Neural cell (in vitro differentiated cells): Measurements from ENCODE around the gene SLC4A5.

ENCODE experiments used
- EP300 ChIP-seq: fragments of 450-650 bp; conservative IDR thresholded peaks from 2 replicates; pipeline ENCODE4 v1.6.1; 2014; ENCODE audit warnings: antibody characterized with exemption, mild to moderate bottlenecking, moderate library complexity; ENCODE audit not compliant: poor library complexity, severe bottlenecking
- EZH2 ChIP-seq: fragments of 200-600, 300-800 bp; shearing (Covaris generic), sonication (generic); IDR thresholded peaks from 2 replicates; pipeline ENCODE4 v1.6.1; 2014; ENCODE audit warnings: antibody characterized with exemption, low read length, borderline replicate concordance, mild to moderate bottlenecking; ENCODE audit not compliant: insufficient read depth, poor library complexity, severe bottlenecking
- MXI1 ChIP-seq: fragments of 450-650 bp; conservative IDR thresholded peaks from 2 replicates; pipeline ENCODE4 v1.6.1; 2014; ENCODE audit warnings: antibody characterized with exemption, mild to moderate bottlenecking; ENCODE audit not compliant: poor library complexity, severe bottlenecking
- POLR2AphosphoS5 ChIP-seq: IDR thresholded peaks from 2 replicates; pipeline ENCODE4 v1.6.1; 2012
- RAD21 ChIP-seq: fragments of 450-650 bp; conservative IDR thresholded peaks from 2 replicates; pipeline ENCODE4 v1.6.1; 2014; ENCODE audit warnings: antibody characterized with exemption, mild to moderate bottlenecking, moderate library complexity
- SMC3 ChIP-seq: fragments of 450-650 bp; conservative IDR thresholded peaks from 2 replicates; pipeline ENCODE4 v1.6.1; 2014; ENCODE audit warnings: antibody characterized with exemption, mild to moderate bottlenecking, moderate library complexity; ENCODE audit not compliant: poor library complexity
- TAF1 ChIP-seq: IDR thresholded peaks from 2 replicates; pipeline ENCODE4 v1.6.1; 2012; ENCODE audit warnings: low read depth
- TF ChIP-seq, protein P1 (sequence below): fragments of 450-650 bp; IDR thresholded peaks from 2 replicates; pipeline ENCODE4 v1.5.1; 2014; ENCODE audit warnings: antibody characterized with exemption, mild to moderate bottlenecking, moderate library complexity; ENCODE audit not compliant: poor library complexity, severe bottlenecking
- TF ChIP-seq, protein P2 (sequence below): IDR thresholded peaks from 2 replicates; pipeline ENCODE4 v1.6.1; 2012; ENCODE audit warnings: borderline replicate concordance

DNA sequence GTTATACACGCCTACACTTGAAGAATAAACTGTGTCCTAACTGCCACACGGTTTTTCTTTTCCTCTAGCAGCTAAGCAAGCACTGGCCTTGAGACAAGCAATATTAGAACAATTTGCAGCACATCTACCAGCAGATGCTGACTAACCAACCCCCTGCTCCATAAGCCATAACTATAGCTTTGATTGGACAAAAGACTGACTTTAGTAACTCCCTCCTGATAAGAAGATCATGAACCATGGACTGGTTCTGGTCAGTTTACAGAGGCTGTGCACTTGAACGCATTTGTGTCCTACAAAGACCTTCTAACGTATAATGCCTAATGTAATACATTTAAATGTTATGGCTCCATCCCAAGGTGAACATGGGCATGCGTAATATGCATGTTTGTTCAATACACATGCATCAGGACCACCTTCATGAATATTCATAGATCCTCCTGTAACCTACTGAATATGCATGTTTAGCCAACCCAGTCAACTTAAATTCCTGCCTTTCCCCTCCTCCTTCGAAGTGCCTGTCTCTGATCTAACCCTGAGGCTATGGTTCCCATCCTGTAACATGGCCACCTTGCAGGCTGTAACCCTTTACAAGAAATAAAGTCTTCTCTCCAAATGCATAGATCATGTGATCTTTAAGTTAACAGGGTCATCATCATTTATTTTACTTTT lies 26.5 kb downstream of the SLC4A5 start:
- TF ChIP-seq EZH2 (no peak), MXI1 (no peak), SMC3 (no peak), POLR2AphosphoS5 (no peak), EP300 (no peak), TAF1 (no peak), RAD21 (no peak)
- TF ChIP-seq, protein P1, sequence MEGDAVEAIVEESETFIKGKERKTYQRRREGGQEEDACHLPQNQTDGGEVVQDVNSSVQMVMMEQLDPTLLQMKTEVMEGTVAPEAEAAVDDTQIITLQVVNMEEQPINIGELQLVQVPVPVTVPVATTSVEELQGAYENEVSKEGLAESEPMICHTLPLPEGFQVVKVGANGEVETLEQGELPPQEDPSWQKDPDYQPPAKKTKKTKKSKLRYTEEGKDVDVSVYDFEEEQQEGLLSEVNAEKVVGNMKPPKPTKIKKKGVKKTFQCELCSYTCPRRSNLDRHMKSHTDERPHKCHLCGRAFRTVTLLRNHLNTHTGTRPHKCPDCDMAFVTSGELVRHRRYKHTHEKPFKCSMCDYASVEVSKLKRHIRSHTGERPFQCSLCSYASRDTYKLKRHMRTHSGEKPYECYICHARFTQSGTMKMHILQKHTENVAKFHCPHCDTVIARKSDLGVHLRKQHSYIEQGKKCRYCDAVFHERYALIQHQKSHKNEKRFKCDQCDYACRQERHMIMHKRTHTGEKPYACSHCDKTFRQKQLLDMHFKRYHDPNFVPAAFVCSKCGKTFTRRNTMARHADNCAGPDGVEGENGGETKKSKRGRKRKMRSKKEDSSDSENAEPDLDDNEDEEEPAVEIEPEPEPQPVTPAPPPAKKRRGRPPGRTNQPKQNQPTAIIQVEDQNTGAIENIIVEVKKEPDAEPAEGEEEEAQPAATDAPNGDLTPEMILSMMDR = no peak
- TF ChIP-seq, protein P2, sequence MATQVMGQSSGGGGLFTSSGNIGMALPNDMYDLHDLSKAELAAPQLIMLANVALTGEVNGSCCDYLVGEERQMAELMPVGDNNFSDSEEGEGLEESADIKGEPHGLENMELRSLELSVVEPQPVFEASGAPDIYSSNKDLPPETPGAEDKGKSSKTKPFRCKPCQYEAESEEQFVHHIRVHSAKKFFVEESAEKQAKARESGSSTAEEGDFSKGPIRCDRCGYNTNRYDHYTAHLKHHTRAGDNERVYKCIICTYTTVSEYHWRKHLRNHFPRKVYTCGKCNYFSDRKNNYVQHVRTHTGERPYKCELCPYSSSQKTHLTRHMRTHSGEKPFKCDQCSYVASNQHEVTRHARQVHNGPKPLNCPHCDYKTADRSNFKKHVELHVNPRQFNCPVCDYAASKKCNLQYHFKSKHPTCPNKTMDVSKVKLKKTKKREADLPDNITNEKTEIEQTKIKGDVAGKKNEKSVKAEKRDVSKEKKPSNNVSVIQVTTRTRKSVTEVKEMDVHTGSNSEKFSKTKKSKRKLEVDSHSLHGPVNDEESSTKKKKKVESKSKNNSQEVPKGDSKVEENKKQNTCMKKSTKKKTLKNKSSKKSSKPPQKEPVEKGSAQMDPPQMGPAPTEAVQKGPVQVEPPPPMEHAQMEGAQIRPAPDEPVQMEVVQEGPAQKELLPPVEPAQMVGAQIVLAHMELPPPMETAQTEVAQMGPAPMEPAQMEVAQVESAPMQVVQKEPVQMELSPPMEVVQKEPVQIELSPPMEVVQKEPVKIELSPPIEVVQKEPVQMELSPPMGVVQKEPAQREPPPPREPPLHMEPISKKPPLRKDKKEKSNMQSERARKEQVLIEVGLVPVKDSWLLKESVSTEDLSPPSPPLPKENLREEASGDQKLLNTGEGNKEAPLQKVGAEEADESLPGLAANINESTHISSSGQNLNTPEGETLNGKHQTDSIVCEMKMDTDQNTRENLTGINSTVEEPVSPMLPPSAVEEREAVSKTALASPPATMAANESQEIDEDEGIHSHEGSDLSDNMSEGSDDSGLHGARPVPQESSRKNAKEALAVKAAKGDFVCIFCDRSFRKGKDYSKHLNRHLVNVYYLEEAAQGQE = no peak
